Spleen (tissue), 11 donors: ENCODE measurements around the gene TACC3. TPM values are rescaled to one million over a fixed set of nuclear protein-coding genes. Genes with fewer than 3 reads are reported as not detected.

Source experiments
- DNase-seq: peaks from one replicate; pipeline ENCODE4 v3.0.0-alpha.2; 2020
- H3K27ac ChIP-seq, 8 donors: fragments of 200-600 bp; sonication (generic) in 7 of 8; 1 replicate in 4 of 8; 2 replicates in 4 of 8; pipeline versions ENCODE4 v1.5.0 to v1.8.0; 2016 to 2021; ENCODE audit warnings: inconsistent platforms in 4 of 8, mild to moderate bottlenecking in 4 of 8, moderate library complexity in 1 of 8
- H3K27me3 ChIP-seq, 7 donors: fragments of 200-600 bp; sonication (generic) in 6 of 7; replicated peaks in 1 of 7; 1 replicate in 4 of 7; 2 replicates in 3 of 7; pipeline versions ENCODE4 v1.5.0 to v1.8.0; 2016 to 2021; ENCODE audit warnings: inconsistent platforms in 3 of 7, mild to moderate bottlenecking in 1 of 7
- H3K36me3 ChIP-seq, 6 donors: fragments of 200-600 bp; sonication (generic) in 5 of 6; 1 replicate in 4 of 6; 2 replicates in 2 of 6; pipeline versions ENCODE4 v1.5.0 to v1.8.0; 2016 to 2021; ENCODE audit warnings: inconsistent platforms in 2 of 6
- H3K4me1 ChIP-seq, 6 donors: fragments of 200-600 bp; sonication (generic) in 5 of 6; 1 replicate in 3 of 6; 2 replicates in 3 of 6; pipeline versions ENCODE4 v1.5.0 to v1.8.0; 2016 to 2021; ENCODE audit warnings: inconsistent platforms in 3 of 6
- H3K4me3 ChIP-seq, 8 donors: fragments of 200-600 bp; sonication (generic) in 7 of 8; 1 replicate in 4 of 8; 2 replicates in 4 of 8; pipeline versions ENCODE4 v1.5.0 to v1.8.0; 2016 to 2021; ENCODE audit warnings: inconsistent platforms in 4 of 8, mild to moderate bottlenecking in 4 of 8, moderate library complexity in 2 of 8
- H3K9me3 ChIP-seq, 8 donors: fragments of 200-600 bp; sonication (generic) in 7 of 8; 1 replicate in 4 of 8; 2 replicates in 4 of 8; pipeline versions ENCODE4 v1.5.0 to v1.8.0; 2016 to 2021; ENCODE audit warnings: inconsistent platforms in 4 of 8
- CTCF ChIP-seq, 11 experiments: fragments of 200-600 bp in 7 of 11; fragments of 450-650 bp in 4 of 11; sonication (generic) in 4 of 11; IDR thresholded peaks in 8 of 11; conservative IDR thresholded peaks in 3 of 11; 1 replicate in 7 of 11; 2 replicates in 4 of 11; pipeline versions ENCODE4 v1.4.0 to v1.8.0; 2016 to 2021; ENCODE audit warnings: antibody characterized with exemption in 11 of 11, inconsistent platforms in 4 of 11, mild to moderate bottlenecking in 1 of 11
- POLR2A ChIP-seq, 3 donors: fragments of 450-650 bp; IDR thresholded peaks; one replicate each; pipeline ENCODE4 v1.5.1; 2017; ENCODE audit warnings: antibody characterized with exemption in 3 of 3, mild to moderate bottlenecking in 1 of 3
- POLR2AphosphoS5 ChIP-seq, 3 donors: sonication (generic); formaldehyde crosslinking; IDR thresholded peaks; one replicate each; pipeline ENCODE4 v1.5.1; 2017; ENCODE audit warnings: antibody characterized with exemption in 3 of 3
- WGBS, 5 donors: extraction: QIAGEN DNeasy Blood & Tissue Kit in 3 of 5; methylation state at CpG; one replicate each; pipeline versions ENCODE4 v1.1.5 to v1.1.7; 2013 to 2018; 5-methylcytosine and 5-hydroxymethylcytosine counted together
- intact Hi-C: fragments of 100-400 bp; cut with DNase I; formaldehyde crosslinking; loops from one replicate; pipeline ENCODE4 v1.15.0; 2023; ENCODE audit warnings: low total_unique reads
- polyA plus RNA-seq, 3 donors: library from polyadenylated mRNA; stranded (reverse); fragments of 200-250 nt; gene quantifications; one replicate each; pipeline ENCODE4 v1.2.1, GENCODE V29; 2013
- total RNA-seq, 7 donors: library from RNA; depleted of rRNA in 3 of 7; stranded (reverse); fragments of >200 nt in 3 of 7; fragmentation: NEBNext Ultra II Directional in 4 of 7; extraction: Animal tissue kit (Norgen Biotek cat#: 25700) in 4 of 7; gene quantifications; one replicate each; pipeline versions ENCODE4 v1.1.0 to v1.2.1, GENCODE V29; 2016 to 2021
- donor health status: healthy with polysubstance abuse.
- donor health status: DM: no; HTN: no; CAD: no; lungs with moderate emphysema.
- donor health status: DM: no; HTN: no; CAD: no.
- donor health status: Bipolar disorder and iron deficiency.
- donor health status: healthy.
- donor health status: DM: no; HTN: no; CAD: no.
- donor health status: DM: yes; HTN: yes; CAD: no.

Gene TACC3
- total and polyA plus RNA-seq, 10 donors = 33.3 to 84.4 (median 53.4) TPM

GRCh38 chr4:1783970-1784369 is 62.6 kb downstream of the TACC3 start:
- intact Hi-C loops = no loop called here
- TF ChIP-seq POLR2A (IDR thresholded peaks at IDR 0.05) (no peak), CTCF (IDR thresholded peaks at IDR 0.05 in 8 of 11, conservative IDR thresholded peaks at IDR 0.05 in 3 of 11) (no peak), POLR2AphosphoS5 (IDR thresholded peaks at IDR 0.05) (no peak)
- Histone ChIP-seq H3K36me3 (no peaks in the 10 kb centered on the region), H3K4me3 (no peak overlapping the region), H3K27ac (no peak overlapping the region), H3K9me3 (no peaks in the 10 kb centered on the region), H3K27me3 (no peaks in the 10 kb centered on the region), H3K4me1 (peaks cover 0 to 20% (median 7%) of the 10 kb centered on the region in 6 donors)
- 71 to 96% (median 83%) methylated on average over 7 to 12 of the region's 12 CpGs for WGBS, 5 donors
- DNase-seq = no peak

- Histone ChIP-seq H3K27me3 (no peaks in the 10 kb centered on the region), H3K27ac (peak overlapping the region in 2 of 8 donors; percentile 30 to 38), H3K4me1 (peaks cover 0 to 20% (median 7%) of the 10 kb centered on the region in 6 donors), H3K4me3 (no peak overlapping the region), H3K36me3 (no peaks in the 10 kb centered on the region), H3K9me3 (no peaks in the 10 kb centered on the region)
- 70 to 92% (median 80%) methylated on average over 2 to 10 of the region's 10 CpGs for WGBS, 5 donors
- DNase-seq = no peak
- TF ChIP-seq CTCF (IDR thresholded peaks at IDR 0.05 in 8 of 11, conservative IDR thresholded peaks at IDR 0.05 in 3 of 11) (no peak), POLR2A (IDR thresholded peaks at IDR 0.05) (no peak), POLR2AphosphoS5 (IDR thresholded peaks at IDR 0.05) (no peak)
- intact Hi-C loops = no loop called here
Observed at GRCh38 chr4:1784395-1784788, 63.1 kb downstream of the TACC3 start.

GRCh38 chr4:1784789-1785591 is 63.7 kb downstream of the TACC3 start:
- DNase-seq = no peak

DNA sequence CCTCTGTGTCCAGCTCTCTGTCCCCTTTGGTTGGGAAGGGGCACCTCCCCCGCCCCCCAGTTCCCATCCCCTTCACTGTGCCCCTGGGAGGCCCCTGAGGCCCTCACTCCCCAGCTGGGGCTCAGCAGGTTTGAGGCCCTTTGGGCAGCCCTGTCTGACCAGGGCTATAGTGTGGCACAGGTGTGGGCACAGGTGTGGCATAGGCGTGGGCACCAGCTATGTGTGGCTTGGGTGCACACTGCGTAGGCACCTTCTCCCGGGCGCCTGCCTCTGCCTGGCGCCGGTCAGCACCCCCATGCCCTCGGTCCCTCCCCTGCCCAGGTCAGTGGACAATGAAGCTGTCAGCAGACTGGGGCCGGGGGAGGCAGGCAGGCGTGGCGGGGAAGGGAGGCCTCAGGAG is 64.3 kb downstream of the TACC3 start:
- 85 to 91% (median 90%) methylated on average over 11 of the region's 11 CpGs; no CpG with 5 or more reads in 1 of the 5 donors for WGBS, 5 donors
- no peaks in the 10 kb centered on the region for H3K9me3 ChIP-seq
- DNase-seq = no peak

More at GRCh38 chr4:1784789-1785591, 63.7 kb downstream of the TACC3 start:
- WGBS, 5 donors = 68 to 80% (median 77%) methylated on average over 12 to 17 of the region's 17 CpGs
- H3K27ac ChIP-seq = peak overlapping the region in 3 of 8 donors; percentile 30 to 38 (median 30)
- no peaks in the 10 kb centered on the region for H3K9me3 ChIP-seq
- no peak for TF ChIP-seq POLR2A (IDR thresholded peaks at IDR 0.05)
- TF ChIP-seq POLR2AphosphoS5 (IDR thresholded peaks at IDR 0.05) = peak in 2 of 3 donors; percentile 51 to 74
- intact Hi-C loops = no loop called here
- no peak overlapping the region for H3K4me3 ChIP-seq
- peaks cover 0 to 20% (median 7%) of the 10 kb centered on the region in 6 donors for H3K4me1 ChIP-seq
- no peaks in the 10 kb centered on the region for H3K27me3 ChIP-seq
- H3K36me3 ChIP-seq = no peaks in the 10 kb centered on the region

More for the DNA sequence above, 64.3 kb downstream of the TACC3 start:
- Histone ChIP-seq H3K36me3 (no peaks in the 10 kb centered on the region), H3K4me1 (peaks cover 0 to 20% (median 7%) of the 10 kb centered on the region in 6 donors), H3K4me3 (no peak overlapping the region), H3K27me3 (no peaks in the 10 kb centered on the region), H3K27ac (peak overlapping the region in 3 of 8 donors; percentile 30 to 38 (median 30))
- TF ChIP-seq CTCF (IDR thresholded peaks at IDR 0.05 in 8 of 11, conservative IDR thresholded peaks at IDR 0.05 in 3 of 11) = no peak
- intact Hi-C loops = no loop called here
